ENCODE results near the gene DENND1A. TPM values are rescaled to one million over a fixed set of nuclear protein-coding genes. Genes with fewer than 3 reads are reported as not detected.

DENND1A gene
- total RNA-seq, 1 experiment from 2014 or later: 42.5 TPM

DNA sequence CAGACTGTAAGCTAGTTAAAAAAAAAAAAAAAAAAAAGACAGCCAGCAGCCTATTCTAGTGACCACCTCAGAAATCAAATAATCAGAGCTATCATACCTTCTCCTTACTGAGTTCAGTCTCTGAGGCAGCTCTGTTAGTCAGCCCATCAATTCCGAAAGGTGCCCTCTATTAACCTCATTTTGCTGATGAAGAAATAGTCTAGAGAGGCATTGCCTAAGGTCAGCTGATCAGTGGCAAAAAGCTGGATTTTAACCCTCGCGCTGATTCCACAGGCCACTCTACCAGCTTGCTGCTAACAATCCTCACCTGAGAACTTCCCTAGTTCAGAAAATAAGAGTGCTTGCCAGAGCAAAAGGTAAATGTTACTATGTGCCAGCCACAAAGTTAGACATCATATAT is 172.0 kb downstream of the DENND1A start:
- ChIA-PET CTCF (interaction anchor here (0.6 to 1.1 kb wide), 2 partner anchors 16 to 282 kb away, joined by 3 to 7 read pairs; no protein-coding TSS in a partner anchor), POLR2A (interaction anchor here (1.0 kb wide), 1 partner anchor 19 kb away, joined by 3 read pairs; no protein-coding TSS in a partner anchor)
- H3K27me3 Mint-ChIP-seq (ENCODE audit: insufficient read depth, unreplicated experiment): no peaks in the 10 kb centered on the region
- peak; percentile 6 for DNase-seq (ENCODE audit: unreplicated experiment)
- TF ChIP-seq, protein P1, sequence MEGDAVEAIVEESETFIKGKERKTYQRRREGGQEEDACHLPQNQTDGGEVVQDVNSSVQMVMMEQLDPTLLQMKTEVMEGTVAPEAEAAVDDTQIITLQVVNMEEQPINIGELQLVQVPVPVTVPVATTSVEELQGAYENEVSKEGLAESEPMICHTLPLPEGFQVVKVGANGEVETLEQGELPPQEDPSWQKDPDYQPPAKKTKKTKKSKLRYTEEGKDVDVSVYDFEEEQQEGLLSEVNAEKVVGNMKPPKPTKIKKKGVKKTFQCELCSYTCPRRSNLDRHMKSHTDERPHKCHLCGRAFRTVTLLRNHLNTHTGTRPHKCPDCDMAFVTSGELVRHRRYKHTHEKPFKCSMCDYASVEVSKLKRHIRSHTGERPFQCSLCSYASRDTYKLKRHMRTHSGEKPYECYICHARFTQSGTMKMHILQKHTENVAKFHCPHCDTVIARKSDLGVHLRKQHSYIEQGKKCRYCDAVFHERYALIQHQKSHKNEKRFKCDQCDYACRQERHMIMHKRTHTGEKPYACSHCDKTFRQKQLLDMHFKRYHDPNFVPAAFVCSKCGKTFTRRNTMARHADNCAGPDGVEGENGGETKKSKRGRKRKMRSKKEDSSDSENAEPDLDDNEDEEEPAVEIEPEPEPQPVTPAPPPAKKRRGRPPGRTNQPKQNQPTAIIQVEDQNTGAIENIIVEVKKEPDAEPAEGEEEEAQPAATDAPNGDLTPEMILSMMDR (IDR thresholded peaks at IDR 0.05; ENCODE audit: unreplicated experiment): no peak
- BruUV-seq (replicated peaks): no TSS peak
- peaks cover 14% of the 10 kb centered on the region for H3K4me1 Mint-ChIP-seq (ENCODE audit: insufficient read depth, unreplicated experiment)
- H3K27ac Mint-ChIP-seq (ENCODE audit: low read depth, unreplicated experiment): no peak overlapping the region
- H3K36me3 Mint-ChIP-seq (ENCODE audit: insufficient read depth, unreplicated experiment): peaks cover 12% of the 10 kb centered on the region
- no peaks in the 10 kb centered on the region for H3K9me3 Mint-ChIP-seq (ENCODE audit: unreplicated experiment)
- intact Hi-C loops (cut with micrococcal nuclease): no loop called here
- H3K4me3 Mint-ChIP-seq (ENCODE audit: unreplicated experiment): no peak overlapping the region

GRCh38 chr9:123757547-123757946 is 172.4 kb downstream of the DENND1A start:
- no TSS peak for BruUV-seq (replicated peaks)
- intact Hi-C loops (cut with micrococcal nuclease): no loop called here
- TF ChIP-seq, protein P1 (IDR thresholded peaks at IDR 0.05; ENCODE audit: unreplicated experiment): no peak
- no peak for DNase-seq (ENCODE audit: unreplicated experiment)
- Mint-ChIP-seq H3K4me1 (ENCODE audit: insufficient read depth, unreplicated experiment) (peaks cover 14% of the 10 kb centered on the region), H3K27me3 (ENCODE audit: insufficient read depth, unreplicated experiment) (no peaks in the 10 kb centered on the region), H3K36me3 (ENCODE audit: insufficient read depth, unreplicated experiment) (peaks cover 12% of the 10 kb centered on the region), H3K27ac (ENCODE audit: low read depth, unreplicated experiment) (no peak overlapping the region), H3K4me3 (ENCODE audit: unreplicated experiment) (no peak overlapping the region), H3K9me3 (ENCODE audit: unreplicated experiment) (no peaks in the 10 kb centered on the region)
- CTCF ChIA-PET: no interaction called here
- POLR2A ChIA-PET: interaction anchor here (1.0 kb wide), 1 partner anchor 19 kb away, joined by 3 read pairs; no protein-coding TSS in a partner anchor

GRCh38 chr9:123756484-123757106 is 173.3 kb downstream of the DENND1A start:
- no TSS peak for BruUV-seq (replicated peaks)
- H3K27ac Mint-ChIP-seq (ENCODE audit: low read depth, unreplicated experiment): no peak overlapping the region
- H3K36me3 Mint-ChIP-seq (ENCODE audit: insufficient read depth, unreplicated experiment): peaks cover 12% of the 10 kb centered on the region
- H3K4me3 Mint-ChIP-seq (ENCODE audit: unreplicated experiment): no peak overlapping the region
- peaks cover 14% of the 10 kb centered on the region for H3K4me1 Mint-ChIP-seq (ENCODE audit: insufficient read depth, unreplicated experiment)
- intact Hi-C loops (cut with micrococcal nuclease): no loop called here
- TF ChIP-seq, protein P1 (IDR thresholded peaks at IDR 0.05; ENCODE audit: unreplicated experiment): no peak
- H3K9me3 Mint-ChIP-seq (ENCODE audit: unreplicated experiment): no peaks in the 10 kb centered on the region
- POLR2A ChIA-PET: no interaction called here
- CTCF ChIA-PET: interaction anchor here (0.8 kb wide), 1 partner anchor 9 kb away, joined by 3 read pairs; no protein-coding TSS in a partner anchor
- DNase-seq (ENCODE audit: unreplicated experiment): no peak
- no peaks in the 10 kb centered on the region for H3K27me3 Mint-ChIP-seq (ENCODE audit: insufficient read depth, unreplicated experiment)

GRCh38 chr9:123753669-123754258 is 176.2 kb downstream of the DENND1A start:
- no peaks in the 10 kb centered on the region for H3K27me3 Mint-ChIP-seq (ENCODE audit: insufficient read depth, unreplicated experiment)
- no peaks in the 10 kb centered on the region for H3K9me3 Mint-ChIP-seq (ENCODE audit: unreplicated experiment)
- peaks cover 12% of the 10 kb centered on the region for H3K36me3 Mint-ChIP-seq (ENCODE audit: insufficient read depth, unreplicated experiment)
- no TSS peak for BruUV-seq (replicated peaks)
- no peak overlapping the region for H3K4me3 Mint-ChIP-seq (ENCODE audit: unreplicated experiment)
- ChIA-PET CTCF (no interaction called here), POLR2A (interaction anchor here (0.6 kb wide), 1 partner anchor 47 kb away, joined by 3 read pairs; no protein-coding TSS in a partner anchor)
- no peak for DNase-seq (ENCODE audit: unreplicated experiment)
- peak overlapping the region; percentile 52 for H3K27ac Mint-ChIP-seq (ENCODE audit: low read depth, unreplicated experiment)
- peaks cover 14% of the 10 kb centered on the region for H3K4me1 Mint-ChIP-seq (ENCODE audit: insufficient read depth, unreplicated experiment)
- intact Hi-C loops (cut with micrococcal nuclease): no loop called here
- TF ChIP-seq, protein P1 (IDR thresholded peaks at IDR 0.05; ENCODE audit: unreplicated experiment): no peak
